DND-41 (cell line): Measurements from ENCODE around the gene SPOCD1.

ENCODE experiments used
- CTCF ChIP-seq: IDR thresholded peaks from 2 replicates; pipeline ENCODE4 v1.5.1; 2012; ENCODE audit warnings: borderline replicate concordance, low read length, moderate library complexity, mild to moderate bottlenecking; ENCODE audit not compliant: poor library complexity, severe bottlenecking; ENCODE audit errors: extremely low read depth
- EZH2 ChIP-seq: IDR thresholded peaks from 3 replicates; pipeline ENCODE4 v1.6.1; 2012; ENCODE audit warnings: borderline replicate concordance, low read depth, mild to moderate bottlenecking, moderate library complexity, low read length, inconsistent platforms; ENCODE audit not compliant: severe bottlenecking

- TF ChIP-seq CTCF (peak; percentile 21), EZH2 (peak; percentile 85)
These were observed 51.3 kb downstream of the SPOCD1 start, which contains the start of gene ADGRB2 for GRCh38 chr1:31764312-31765040.
